HepG2 (cell line): ENCODE data around the gene ANO4. TPM values are rescaled to one million over a fixed set of nuclear protein-coding genes. Genes with fewer than 3 reads are reported as not detected.
A peak's percentile ranks its signal among the peaks of the same experiment; 100 is the strongest.

Experiments used
- CCAR2 ChIP-seq: fragments of 200-400 bp; formaldehyde crosslinking; optimal IDR thresholded peaks from 2 replicates; pipeline ENCODE3; 2018; ENCODE audit warnings: low read depth, mild to moderate bottlenecking, low read length, moderate library complexity
- HMGXB4 ChIP-seq, 2 experiments: sonication (generic) in 1 of 2; formaldehyde crosslinking in 1 of 2; IDR thresholded peaks; 2 replicates each; pipeline versions ENCODE4 v1.4.0 to v1.6.1; 2018 to 2020; ENCODE audit warnings: missing genetic modification reagents in 2 of 2, borderline replicate concordance in 1 of 2, low read depth in 1 of 2, mild to moderate bottlenecking in 1 of 2, missing biosample characterization in 1 of 2
- HOXA3 ChIP-seq: sonication (generic); formaldehyde crosslinking; IDR thresholded peaks from 2 replicates; pipeline ENCODE4 v1.5.0; 2020; ENCODE audit warnings: missing genetic modification reagents
- MIER2 ChIP-seq: IDR thresholded peaks from 2 replicates; pipeline ENCODE4 v1.6.1; 2016; ENCODE audit warnings: missing biosample characterization, missing genetic modification reagents
- SMARCE1 ChIP-seq: fragments of 450-650 bp; IDR thresholded peaks from 2 replicates; pipeline ENCODE4 v1.6.1; 2017; ENCODE audit warnings: borderline replicate concordance
- ZNF232 ChIP-seq: sonication (generic); formaldehyde crosslinking; IDR thresholded peaks from 2 replicates; pipeline ENCODE4 v1.4.0; 2020; ENCODE audit warnings: missing genetic modification reagents, borderline replicate concordance
- ZNF275 ChIP-seq: sonication (generic); formaldehyde crosslinking; IDR thresholded peaks from 2 replicates; pipeline ENCODE4 v1.8.0; 2022; ENCODE audit warnings: missing genetic modification reagents, mild to moderate bottlenecking, inconsistent platforms, borderline replicate concordance
- ZNF350 ChIP-seq: sonication (generic); formaldehyde crosslinking; IDR thresholded peaks from 2 replicates; pipeline ENCODE4 v1.4.0; 2020; ENCODE audit warnings: mild to moderate bottlenecking, low read depth, missing genetic modification reagents, borderline replicate concordance
- ZNF746 ChIP-seq: sonication (generic); formaldehyde crosslinking; IDR thresholded peaks from 2 replicates; pipeline ENCODE4 v1.8.0; 2022; ENCODE audit warnings: mild to moderate bottlenecking, missing genetic modification reagents
- ZNF777 ChIP-seq: sonication (generic); formaldehyde crosslinking; IDR thresholded peaks from 2 replicates; pipeline ENCODE4 v1.4.0; 2020; ENCODE audit warnings: missing genetic modification reagents
- polyA plus RNA-seq, 8 experiments: library from polyadenylated mRNA; depleted of rRNA in 3 of 8; stranded (reverse) in 7 of 8; unstranded in 1 of 8; fragments of >200 nt; fragmentation: Illumina TruSeq in 4 of 8; extraction: Trizol in 4 of 8; gene quantifications; 2 replicates each; pipeline versions ENCODE4 v1.2.1 to v1.2.3, GENCODE V29; 2011 to 2016; ENCODE audit warnings: low read depth in 4 of 8, missing spikeins in 1 of 8, mixed read lengths in 1 of 8; ENCODE audit not compliant: insufficient read depth in 1 of 8
- total RNA-seq, 5 experiments: library from RNA; depleted of rRNA; stranded (reverse); fragments of >200 nt; fragmentation: Illumina TruSeq; extraction: Trizol; gene quantifications; 2 replicates each; pipeline ENCODE4 v1.2.3, GENCODE V29; 2016; ENCODE audit warnings: low read depth in 1 of 5
- TF ChIP-seq, protein P1 (sequence below): sonication (generic); formaldehyde crosslinking; conservative IDR thresholded peaks from 2 replicates; pipeline ENCODE4 v1.4.0; 2020; ENCODE audit warnings: missing genetic modification reagents
- TF ChIP-seq, protein P2 (sequence below): sonication (generic); formaldehyde crosslinking; IDR thresholded peaks from 2 replicates; pipeline ENCODE4 v1.4.0; 2020; ENCODE audit warnings: missing genetic modification reagents, borderline replicate concordance
- TF ChIP-seq, protein P3 (sequence below): sonication (generic); formaldehyde crosslinking; conservative IDR thresholded peaks from 2 replicates; pipeline ENCODE4 v1.8.0; 2022; ENCODE audit warnings: low read depth, missing genetic modification reagents
- TF ChIP-seq, protein P4 (sequence below): sonication (generic); formaldehyde crosslinking; IDR thresholded peaks from 2 replicates; pipeline ENCODE4 v1.4.0; 2020; ENCODE audit warnings: missing genetic modification reagents, borderline replicate concordance

ANO4 gene
- total and polyA plus RNA-seq, 2 of the 13 experiments (the other 11 are each of a cell fraction or from before 2014, with no cell fraction given), result not detected

- TF ChIP-seq ZNF275 (CRISPR knock-in tag) (no peak), ZNF777 (no peak), HMGXB4 (CRISPR knock-in tag; IDR thresholded peaks at IDR 0.05; ENCODE audit: borderline replicate concordance in 1 of 2, low read depth in 1 of 2) (no peak), ZNF350 (CRISPR knock-in tag) (no peak), CCAR2 (no peak), SMARCE1 (no peak), ZNF232 (CRISPR knock-in tag) (peak; percentile 75; the same call in 1 of the 2 replicates), MIER2 (CRISPR knock-in tag) (peak; percentile 98), HOXA3 (CRISPR knock-in tag) (no peak), ZNF746 (CRISPR knock-in tag) (no peak)
- TF ChIP-seq, protein P1, sequence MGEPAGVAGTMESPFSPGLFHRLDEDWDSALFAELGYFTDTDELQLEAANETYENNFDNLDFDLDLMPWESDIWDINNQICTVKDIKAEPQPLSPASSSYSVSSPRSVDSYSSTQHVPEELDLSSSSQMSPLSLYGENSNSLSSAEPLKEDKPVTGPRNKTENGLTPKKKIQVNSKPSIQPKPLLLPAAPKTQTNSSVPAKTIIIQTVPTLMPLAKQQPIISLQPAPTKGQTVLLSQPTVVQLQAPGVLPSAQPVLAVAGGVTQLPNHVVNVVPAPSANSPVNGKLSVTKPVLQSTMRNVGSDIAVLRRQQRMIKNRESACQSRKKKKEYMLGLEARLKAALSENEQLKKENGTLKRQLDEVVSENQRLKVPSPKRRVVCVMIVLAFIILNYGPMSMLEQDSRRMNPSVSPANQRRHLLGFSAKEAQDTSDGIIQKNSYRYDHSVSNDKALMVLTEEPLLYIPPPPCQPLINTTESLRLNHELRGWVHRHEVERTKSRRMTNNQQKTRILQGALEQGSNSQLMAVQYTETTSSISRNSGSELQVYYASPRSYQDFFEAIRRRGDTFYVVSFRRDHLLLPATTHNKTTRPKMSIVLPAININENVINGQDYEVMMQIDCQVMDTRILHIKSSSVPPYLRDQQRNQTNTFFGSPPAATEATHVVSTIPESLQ (CRISPR knock-in tag), result no peak
- TF ChIP-seq, protein P2, sequence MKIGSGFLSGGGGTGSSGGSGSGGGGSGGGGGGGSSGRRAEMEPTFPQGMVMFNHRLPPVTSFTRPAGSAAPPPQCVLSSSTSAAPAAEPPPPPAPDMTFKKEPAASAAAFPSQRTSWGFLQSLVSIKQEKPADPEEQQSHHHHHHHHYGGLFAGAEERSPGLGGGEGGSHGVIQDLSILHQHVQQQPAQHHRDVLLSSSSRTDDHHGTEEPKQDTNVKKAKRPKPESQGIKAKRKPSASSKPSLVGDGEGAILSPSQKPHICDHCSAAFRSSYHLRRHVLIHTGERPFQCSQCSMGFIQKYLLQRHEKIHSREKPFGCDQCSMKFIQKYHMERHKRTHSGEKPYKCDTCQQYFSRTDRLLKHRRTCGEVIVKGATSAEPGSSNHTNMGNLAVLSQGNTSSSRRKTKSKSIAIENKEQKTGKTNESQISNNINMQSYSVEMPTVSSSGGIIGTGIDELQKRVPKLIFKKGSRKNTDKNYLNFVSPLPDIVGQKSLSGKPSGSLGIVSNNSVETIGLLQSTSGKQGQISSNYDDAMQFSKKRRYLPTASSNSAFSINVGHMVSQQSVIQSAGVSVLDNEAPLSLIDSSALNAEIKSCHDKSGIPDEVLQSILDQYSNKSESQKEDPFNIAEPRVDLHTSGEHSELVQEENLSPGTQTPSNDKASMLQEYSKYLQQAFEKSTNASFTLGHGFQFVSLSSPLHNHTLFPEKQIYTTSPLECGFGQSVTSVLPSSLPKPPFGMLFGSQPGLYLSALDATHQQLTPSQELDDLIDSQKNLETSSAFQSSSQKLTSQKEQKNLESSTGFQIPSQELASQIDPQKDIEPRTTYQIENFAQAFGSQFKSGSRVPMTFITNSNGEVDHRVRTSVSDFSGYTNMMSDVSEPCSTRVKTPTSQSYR (CRISPR knock-in tag), result peak; percentile 55; the same call in 1 of the 2 replicates
- TF ChIP-seq, protein P3, sequence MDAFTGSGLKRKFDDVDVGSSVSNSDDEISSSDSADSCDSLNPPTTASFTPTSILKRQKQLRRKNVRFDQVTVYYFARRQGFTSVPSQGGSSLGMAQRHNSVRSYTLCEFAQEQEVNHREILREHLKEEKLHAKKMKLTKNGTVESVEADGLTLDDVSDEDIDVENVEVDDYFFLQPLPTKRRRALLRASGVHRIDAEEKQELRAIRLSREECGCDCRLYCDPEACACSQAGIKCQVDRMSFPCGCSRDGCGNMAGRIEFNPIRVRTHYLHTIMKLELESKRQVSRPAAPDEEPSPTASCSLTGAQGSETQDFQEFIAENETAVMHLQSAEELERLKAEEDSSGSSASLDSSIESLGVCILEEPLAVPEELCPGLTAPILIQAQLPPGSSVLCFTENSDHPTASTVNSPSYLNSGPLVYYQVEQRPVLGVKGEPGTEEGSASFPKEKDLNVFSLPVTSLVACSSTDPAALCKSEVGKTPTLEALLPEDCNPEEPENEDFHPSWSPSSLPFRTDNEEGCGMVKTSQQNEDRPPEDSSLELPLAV, result no peak
- TF ChIP-seq, protein P4, sequence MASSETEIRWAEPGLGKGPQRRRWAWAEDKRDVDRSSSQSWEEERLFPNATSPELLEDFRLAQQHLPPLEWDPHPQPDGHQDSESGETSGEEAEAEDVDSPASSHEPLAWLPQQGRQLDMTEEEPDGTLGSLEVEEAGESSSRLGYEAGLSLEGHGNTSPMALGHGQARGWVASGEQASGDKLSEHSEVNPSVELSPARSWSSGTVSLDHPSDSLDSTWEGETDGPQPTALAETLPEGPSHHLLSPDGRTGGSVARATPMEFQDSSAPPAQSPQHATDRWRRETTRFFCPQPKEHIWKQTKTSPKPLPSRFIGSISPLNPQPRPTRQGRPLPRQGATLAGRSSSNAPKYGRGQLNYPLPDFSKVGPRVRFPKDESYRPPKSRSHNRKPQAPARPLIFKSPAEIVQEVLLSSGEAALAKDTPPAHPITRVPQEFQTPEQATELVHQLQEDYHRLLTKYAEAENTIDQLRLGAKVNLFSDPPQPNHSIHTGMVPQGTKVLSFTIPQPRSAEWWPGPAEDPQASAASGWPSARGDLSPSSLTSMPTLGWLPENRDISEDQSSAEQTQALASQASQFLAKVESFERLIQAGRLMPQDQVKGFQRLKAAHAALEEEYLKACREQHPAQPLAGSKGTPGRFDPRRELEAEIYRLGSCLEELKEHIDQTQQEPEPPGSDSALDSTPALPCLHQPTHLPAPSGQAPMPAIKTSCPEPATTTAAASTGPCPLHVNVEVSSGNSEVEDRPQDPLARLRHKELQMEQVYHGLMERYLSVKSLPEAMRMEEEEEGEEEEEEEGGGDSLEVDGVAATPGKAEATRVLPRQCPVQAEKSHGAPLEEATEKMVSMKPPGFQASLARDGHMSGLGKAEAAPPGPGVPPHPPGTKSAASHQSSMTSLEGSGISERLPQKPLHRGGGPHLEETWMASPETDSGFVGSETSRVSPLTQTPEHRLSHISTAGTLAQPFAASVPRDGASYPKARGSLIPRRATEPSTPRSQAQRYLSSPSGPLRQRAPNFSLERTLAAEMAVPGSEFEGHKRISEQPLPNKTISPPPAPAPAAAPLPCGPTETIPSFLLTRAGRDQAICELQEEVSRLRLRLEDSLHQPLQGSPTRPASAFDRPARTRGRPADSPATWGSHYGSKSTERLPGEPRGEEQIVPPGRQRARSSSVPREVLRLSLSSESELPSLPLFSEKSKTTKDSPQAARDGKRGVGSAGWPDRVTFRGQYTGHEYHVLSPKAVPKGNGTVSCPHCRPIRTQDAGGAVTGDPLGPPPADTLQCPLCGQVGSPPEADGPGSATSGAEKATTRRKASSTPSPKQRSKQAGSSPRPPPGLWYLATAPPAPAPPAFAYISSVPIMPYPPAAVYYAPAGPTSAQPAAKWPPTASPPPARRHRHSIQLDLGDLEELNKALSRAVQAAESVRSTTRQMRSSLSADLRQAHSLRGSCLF, result no peak; the same call in 1 of the 2 replicates
Observed at GRCh38 chr12:100826323-100826722, 31.7 kb downstream of the ANO4 start (continued).
